GM19452 (cell line): ENCODE measurements around the gene TMEM37.

ENCODE experiments used
- ATAC-seq: cut with Tn5 transposase; IDR thresholded peaks from one replicate; pipeline ENCODE4 v1.9.1; 2021; ENCODE audit not compliant: unreplicated experiment

Gene TMEM37

GRCh38 chr2:119432851-119433522, 1.3 kb downstream of the TMEM37 start:
- no peak for ATAC-seq

GRCh38 chr2:119433636-119434327, 2.1 kb downstream of the TMEM37 start:
- no peak for ATAC-seq

GRCh38 chr2:119434664-119435063, 3.0 kb downstream of the TMEM37 start:
- no peak for ATAC-seq

GRCh38 chr2:119435081-119435952, 3.7 kb downstream of the TMEM37 start:
- ATAC-seq: no peak

GRCh38 chr2:119435953-119436297, 4.3 kb downstream of the TMEM37 start:
- ATAC-seq: no peak

- ATAC-seq: no peak
Observed at GRCh38 chr2:119436993-119437772, 5.5 kb downstream of the TMEM37 start.

- ATAC-seq: no peak
Observed at GRCh38 chr2:119438128-119438656, 6.5 kb downstream of the TMEM37 start.

- no peak for ATAC-seq
Observed at GRCh38 chr2:119438726-119439284, 7.2 kb downstream of the TMEM37 start.

- no peak for ATAC-seq
Observed at GRCh38 chr2:119439574-119440500, 8.2 kb downstream of the TMEM37 start.

- no peak for ATAC-seq
Observed at GRCh38 chr2:119440501-119440870, 8.8 kb downstream of the TMEM37 start.

- no peak for ATAC-seq
Observed at GRCh38 chr2:119440873-119441272, 9.2 kb downstream of the TMEM37 start.

GRCh38 chr2:119441376-119442225, 9.9 kb downstream of the TMEM37 start:
- ATAC-seq: no peak

GRCh38 chr2:119442226-119442619, 10.6 kb downstream of the TMEM37 start:
- no peak for ATAC-seq

GRCh38 chr2:119442850-119443249, 11.2 kb downstream of the TMEM37 start:
- ATAC-seq: no peak

GRCh38 chr2:119446037-119446436, 14.4 kb downstream of the TMEM37 start:
- no peak for ATAC-seq

GRCh38 chr2:119448427-119449141, 16.9 kb downstream of the TMEM37 start:
- ATAC-seq: no peak

GRCh38 chr2:119449521-119449920, 17.9 kb downstream of the TMEM37 start:
- no peak for ATAC-seq
